SK-N-SH (cell line): ENCODE results near the gene CORO6. TPM values are rescaled to one million over a fixed set of nuclear protein-coding genes. Genes with fewer than 3 reads are reported as not detected.

Experiments used
- CTCF ChIA-PET: fragments of 300-600, 350-600 bp; formaldehyde crosslinking; extraction: SDS; loops from one replicate; lab custom pipeline; 2021; lab: Yijun Ruan, JAX
- POLR2A ChIA-PET: fragments of 350-600 bp; sonication (Branson Sonifier 250); formaldehyde crosslinking; extraction: SDS; loops from one replicate; lab custom pipeline; 2020; ENCODE audit warnings: antibody characterized with exemption, inconsistent platforms; lab: Yijun Ruan, JAX
- DNase-seq: peaks from one replicate; pipeline ENCODE4 v3.0.0; 2012
- H2AFZ ChIP-seq: fragments of 200-600 bp; sonication (generic); 2 replicates; pipeline ENCODE4 v1.8.1; 2016; ENCODE audit warnings: antibody characterized with exemption, mild to moderate bottlenecking, low read depth
- H3F3A ChIP-seq: fragments of 200-600 bp; sonication (generic); replicated peaks from 2 replicates; pipeline ENCODE3; 2016; ENCODE audit warnings: antibody characterized with exemption, mild to moderate bottlenecking; ENCODE audit not compliant: insufficient read depth
- H3K27ac ChIP-seq, 2 experiments: fragments of 200-500 bp in 1 of 2; fragments of 200-600 bp in 1 of 2; sonication (Bioruptor generic) in 1 of 2; sonication (generic), shearing (Covaris generic) in 1 of 2; 2 replicates each; pipeline versions ENCODE4 v1.5.1 to v1.6.1; 2014 to 2016; ENCODE audit warnings: low read depth in 2 of 2, inconsistent platforms in 1 of 2, low read length in 1 of 2, mild to moderate bottlenecking in 1 of 2, mixed read lengths in 1 of 2
- H3K27me3 ChIP-seq: fragments of 200-600 bp; sonication (generic), shearing (Covaris generic); 2 replicates; pipeline ENCODE4 v1.6.1; 2016; ENCODE audit warnings: mixed run types; ENCODE audit not compliant: insufficient read depth
- H3K36me3 ChIP-seq, 2 experiments: fragments of 200-500 bp in 1 of 2; fragments of 200-600 bp in 1 of 2; sonication (Bioruptor generic) in 1 of 2; sonication (generic) in 1 of 2; replicated peaks in 1 of 2; 2 replicates each; pipeline versions ENCODE3 to v1.5.1; 2014 to 2016; ENCODE audit warnings: low read length in 1 of 2, mild to moderate bottlenecking in 1 of 2; ENCODE audit not compliant: insufficient read depth in 2 of 2, control insufficient read depth in 1 of 2
- H3K4me1 ChIP-seq, 2 experiments: fragments of 200-500 bp in 1 of 2; fragments of 200-600 bp in 1 of 2; sonication (Bioruptor generic) in 1 of 2; sonication (generic), shearing (Covaris generic) in 1 of 2; 2 replicates each; pipeline versions ENCODE4 v1.5.1 to v1.6.1; 2014 to 2016; ENCODE audit warnings: low read depth in 1 of 2, low read length in 1 of 2, mixed run types in 1 of 2; ENCODE audit not compliant: insufficient read depth in 2 of 2, control insufficient read depth in 1 of 2
- H3K4me2 ChIP-seq: fragments of 200-600 bp; sonication (generic), shearing (Covaris generic); 2 replicates; pipeline ENCODE4 v1.6.1; 2017; ENCODE audit warnings: mixed run types
- H3K4me3 ChIP-seq, 2 experiments: fragments of 200-500 bp in 1 of 2; fragments of 200-600 bp in 1 of 2; sonication (Bioruptor generic) in 1 of 2; sonication (generic), shearing (Covaris generic) in 1 of 2; 2 replicates each; pipeline versions ENCODE4 v1.5.1 to v1.8.1; 2014 to 2016; ENCODE audit warnings: low read depth in 2 of 2, inconsistent platforms in 1 of 2, low read length in 1 of 2, mild to moderate bottlenecking in 1 of 2, mixed read lengths in 1 of 2, moderate library complexity in 1 of 2
- H3K79me2 ChIP-seq: fragments of 200-600 bp; sonication (generic); 2 replicates; pipeline ENCODE4 v1.8.1; 2017; ENCODE audit warnings: mild to moderate bottlenecking; ENCODE audit not compliant: insufficient read depth
- H3K9ac ChIP-seq: fragments of 200-600 bp; sonication (generic); 2 replicates; pipeline ENCODE4 v1.6.1; 2017; ENCODE audit warnings: mixed run types
- H3K9me2 ChIP-seq: fragments of 200-600 bp; sonication (generic); 2 replicates; pipeline ENCODE4 v1.6.1; 2017; ENCODE audit warnings: mixed run types
- H3K9me3 ChIP-seq: fragments of 200-600 bp; sonication (generic); 2 replicates; pipeline ENCODE4 v1.6.1; 2017; ENCODE audit warnings: mixed run types, mild to moderate bottlenecking, moderate library complexity
- H4K20me1 ChIP-seq: fragments of 200-600 bp; sonication (generic); 2 replicates; pipeline ENCODE4 v1.6.1; 2017; ENCODE audit warnings: mild to moderate bottlenecking, mixed run types; ENCODE audit not compliant: insufficient read depth
- CTCF ChIP-seq: fragments of 200-600 bp; sonication (generic); IDR thresholded peaks from 2 replicates; pipeline ENCODE4 v1.6.1; 2017; ENCODE audit warnings: antibody characterized with exemption, mild to moderate bottlenecking, moderate library complexity
- ELF1 ChIP-seq: IDR thresholded peaks from 2 replicates; pipeline ENCODE4 v1.4.0; 2012
- EP300 ChIP-seq, 2 experiments: IDR thresholded peaks; 2 replicates each; pipeline versions ENCODE4 v1.4.0 to v1.6.1; 2012; ENCODE audit warnings: borderline replicate concordance in 1 of 2, low read depth in 1 of 2, low read length in 1 of 2
- FOXJ3 ChIP-seq: sonication (generic); formaldehyde crosslinking; IDR thresholded peaks from 2 replicates; pipeline ENCODE4 v1.5.1; 2020; ENCODE audit warnings: mild to moderate bottlenecking, missing genetic modification reagents
- FOXM1 ChIP-seq: IDR thresholded peaks from 2 replicates; pipeline ENCODE4 v1.4.0; 2012; ENCODE audit warnings: low read depth, mild to moderate bottlenecking
- GABPA ChIP-seq: IDR thresholded peaks from 2 replicates; pipeline ENCODE4 v1.4.0; 2012; ENCODE audit warnings: low read depth, mild to moderate bottlenecking
- IRF3 ChIP-seq: fragments of 150-350 bp; IDR thresholded peaks from 2 replicates; pipeline ENCODE4 v1.6.1; 2016; ENCODE audit warnings: mild to moderate bottlenecking, low read depth, low read length
- MAX ChIP-seq: IDR thresholded peaks from 2 replicates; pipeline ENCODE4 v1.4.0; 2012; ENCODE audit warnings: low read depth
- RFX5 ChIP-seq: IDR thresholded peaks from 2 replicates; pipeline ENCODE4 v1.6.1; 2012; ENCODE audit warnings: mild to moderate bottlenecking, improper control_type of control experiment, low read length
- RXRA ChIP-seq: IDR thresholded peaks from 2 replicates; pipeline ENCODE4 v1.4.0; 2012; ENCODE audit warnings: low read depth, mild to moderate bottlenecking, borderline replicate concordance
- SIN3A ChIP-seq: IDR thresholded peaks from 2 replicates; pipeline ENCODE4 v1.6.1; 2012; ENCODE audit warnings: low read depth, mild to moderate bottlenecking, low read length, moderate library complexity, borderline replicate concordance
- SMC3 ChIP-seq: IDR thresholded peaks from 2 replicates; pipeline ENCODE4 v1.6.1; 2012; ENCODE audit warnings: low read depth, low read length, improper control_type of control experiment
- TAF1 ChIP-seq: IDR thresholded peaks from 2 replicates; pipeline ENCODE4 v1.6.1; 2012; ENCODE audit warnings: low read depth, mild to moderate bottlenecking, low read length, moderate library complexity, borderline replicate concordance
- TEAD4 ChIP-seq: IDR thresholded peaks from 2 replicates; pipeline ENCODE4 v1.4.0; 2012; ENCODE audit warnings: mild to moderate bottlenecking, borderline replicate concordance; ENCODE audit not compliant: insufficient read depth
- YY1 ChIP-seq: IDR thresholded peaks from 2 replicates; pipeline ENCODE4 v1.4.0; 2012; ENCODE audit warnings: low read depth, mild to moderate bottlenecking
- WGBS: methylation state at CpG from one replicate; pipeline ENCODE4 v1.1.6; 2017; ENCODE audit warnings: low lambda C conversion rate; 5-methylcytosine and 5-hydroxymethylcytosine counted together
- polyA plus RNA-seq, 3 experiments: library from polyadenylated mRNA; depleted of rRNA; stranded (reverse); fragments of >200 nt; gene quantifications; 2 replicates each; pipeline ENCODE4 v1.2.3, GENCODE V29; 2012

Gene CORO6
- polyA plus RNA-seq, 1 of the 3 experiments (the other 2 are of a cell fraction), result 18.4 TPM

- H3K79me2 ChIP-seq, result no peaks in the 10 kb centered on the region
- no peaks in the 10 kb centered on the region for H3K9me3 ChIP-seq
- no peak overlapping the region; a peak in 1 of 4 replicates for H3K4me3 ChIP-seq
- peaks cover 20 to 44% of the 10 kb centered on the region in 2 experiments; a peak in 3 of 4 replicates for H3K4me1 ChIP-seq
- TF ChIP-seq MAX (no peak), CTCF (no peak), FOXM1 (no peak), TAF1 (no peak), IRF3 (no peak), EP300 (IDR thresholded peaks at IDR 0.05; ENCODE audit: borderline replicate concordance in 1 of 2, low read depth in 1 of 2, low read length in 1 of 2) (no peak), SMC3 (no peak), RXRA (no peak), GABPA (no peak), RFX5 (no peak), FOXJ3 (CRISPR knock-in tag) (no peak), ELF1 (no peak), YY1 (no peak), TEAD4 (no peak), SIN3A (no peak)
- H2AFZ ChIP-seq, result no peak overlapping the region
- 89% methylated on average over 43 of the region's 68 CpGs for WGBS
- ChIA-PET CTCF (interaction anchor here (0.9 to 2.5 kb wide), 19 partner anchors 9 to 476 kb away, joined by 3 to 11 read pairs (median 5); no protein-coding TSS in a partner anchor), POLR2A (interaction anchor here (0.8 to 1.3 kb wide), 3 partner anchors 12 to 314 kb away, joined by 3 read pairs; no protein-coding TSS in a partner anchor)
- H4K20me1 ChIP-seq, result no peaks in the 10 kb centered on the region
- H3K4me2 ChIP-seq, result no peak overlapping the region
- H3K27ac ChIP-seq, result no peak overlapping the region; a peak in 1 of 4 replicates
- H3K36me3 ChIP-seq, result peaks cover 0 to 16% of the 10 kb centered on the region in 2 experiments
- no peaks in the 10 kb centered on the region for H3K27me3 ChIP-seq
- DNase-seq, result no peak
- no peaks in the 10 kb centered on the region for H3K9me2 ChIP-seq
- H3K9ac ChIP-seq, result no peak overlapping the region
- no peaks in the 10 kb centered on the region for H3F3A ChIP-seq
Measured at GRCh38 chr17:29617481-29618271, 5.0 kb downstream of the CORO6 start.
